Measurements from ENCODE around the gene HS1BP3.

DNA sequence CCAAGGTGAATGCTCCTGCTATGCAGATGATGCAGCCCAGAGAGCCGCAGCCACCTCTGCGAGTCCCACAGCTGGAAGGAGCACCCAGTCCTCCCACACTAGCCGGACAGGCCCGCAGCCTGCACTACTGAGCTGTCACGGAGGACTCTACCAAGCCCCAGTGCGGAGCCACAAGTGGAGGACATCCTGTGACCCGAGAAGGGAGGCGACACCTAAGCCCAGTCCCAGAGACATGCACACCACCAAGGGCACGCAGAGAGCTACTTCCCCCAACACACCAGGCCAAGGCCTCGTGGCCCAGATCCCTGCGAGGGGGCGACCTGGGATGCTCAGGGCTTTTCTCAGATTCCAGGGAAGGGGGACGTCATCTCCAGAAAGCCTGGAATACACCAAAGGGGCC lies 12.9 kb downstream of the HS1BP3 start:
- no peak for TF ChIP-seq RAD21 (IDR thresholded peaks at IDR 0.05; ENCODE audit: low read depth)
- TF ChIP-seq, protein P1, sequence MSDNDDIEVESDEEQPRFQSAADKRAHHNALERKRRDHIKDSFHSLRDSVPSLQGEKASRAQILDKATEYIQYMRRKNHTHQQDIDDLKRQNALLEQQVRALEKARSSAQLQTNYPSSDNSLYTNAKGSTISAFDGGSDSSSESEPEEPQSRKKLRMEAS (IDR thresholded peaks at IDR 0.05): no peak
